Measurements from ENCODE around the gene CYP51A1. TPM values are rescaled to one million over a fixed set of nuclear protein-coding genes. Genes with fewer than 3 reads are reported as not detected.
"Not testable (repeated sequence)": the region's sequence is repeated elsewhere in the genome, so short reads cannot be mapped to it uniquely, and the experiment has no call there.

CYP51A1 gene
- polyA plus RNA-seq, 10 donors: 21.0 to 40.5 (median 31.6) TPM

- no peak for DNase-seq
These were observed 1.0 kb downstream of the CYP51A1 start for GRCh38 chr7:92133133-92133736.

GRCh38 chr7:92131764-92132330, 2.4 kb downstream of the CYP51A1 start:
- DNase-seq: no peak

- no peak for DNase-seq
These were observed 3.2 kb downstream of the CYP51A1 start for GRCh38 chr7:92131093-92131492.

GRCh38 chr7:92121681-92122080, 12.6 kb downstream of the CYP51A1 start:
- DNase-seq: no peak

GRCh38 chr7:92119213-92119759, 15.0 kb downstream of the CYP51A1 start:
- DNase-seq: no peak

- DNase-seq: no peak
These were observed 17.3 kb downstream of the CYP51A1 start for GRCh38 chr7:92116949-92117348.

- no peak for DNase-seq
These were observed 18.5 kb downstream of the CYP51A1 start for GRCh38 chr7:92115821-92116220.

GRCh38 chr7:92110857-92111256, 23.4 kb downstream of the CYP51A1 start:
- no peak for DNase-seq

- no peak for DNase-seq
These were observed 25.5 kb downstream of the CYP51A1 start for GRCh38 chr7:92108821-92109220.

GRCh38 chr7:92102862-92103261, 31.4 kb downstream of the CYP51A1 start:
- DNase-seq: not testable (repeated sequence)

- no peak for DNase-seq
These were observed 33.7 kb downstream of the CYP51A1 start for GRCh38 chr7:92100534-92100933.

GRCh38 chr7:92095380-92095779, 38.9 kb downstream of the CYP51A1 start:
- no peak for DNase-seq

GRCh38 chr7:92092210-92092609, 42.1 kb downstream of the CYP51A1 start:
- no peak for DNase-seq

- DNase-seq: no peak
These were observed 46.0 kb downstream of the CYP51A1 start for GRCh38 chr7:92088266-92088665.

GRCh38 chr7:92083922-92084321, 50.4 kb downstream of the CYP51A1 start:
- not testable (repeated sequence) for DNase-seq

GRCh38 chr7:92076509-92076908, 57.8 kb downstream of the CYP51A1 start:
- DNase-seq: no peak

- DNase-seq: no peak
These were observed 58.7 kb downstream of the CYP51A1 start for GRCh38 chr7:92075455-92076158.

- no peak for DNase-seq
These were observed 61.6 kb downstream of the CYP51A1 start for GRCh38 chr7:92072708-92073107.

GRCh38 chr7:92072121-92072520, 62.2 kb downstream of the CYP51A1 start:
- DNase-seq: no peak

GRCh38 chr7:92071032-92071431, 63.2 kb downstream of the CYP51A1 start:
- DNase-seq: no peak

- DNase-seq: no peak
These were observed 69.7 kb downstream of the CYP51A1 start for GRCh38 chr7:92064438-92065029.

All from muscle of back (tissue), 11 donors.